AG09309 (cell line): ENCODE results near the gene CADPS.

ENCODE experiments used
- DNase-seq: peaks from one replicate; pipeline ENCODE4 v3.0.0-alpha.2; 2010; ENCODE audit warnings: low read depth
- H3K4me3 ChIP-seq: 2 replicates; pipeline ENCODE4 v1.5.1; 2011; ENCODE audit warnings: mild to moderate bottlenecking, low read depth, low read length, moderate library complexity; ENCODE audit not compliant: control insufficient read depth
- TF ChIP-seq, protein P1 (sequence below): IDR thresholded peaks from 2 replicates; pipeline ENCODE4 v1.5.1; 2011; ENCODE audit warnings: mild to moderate bottlenecking, low read depth, low read length, inconsistent platforms; ENCODE audit not compliant: insufficient read depth, control insufficient read depth; ENCODE audit errors: missing control alignments

CADPS gene

DNA sequence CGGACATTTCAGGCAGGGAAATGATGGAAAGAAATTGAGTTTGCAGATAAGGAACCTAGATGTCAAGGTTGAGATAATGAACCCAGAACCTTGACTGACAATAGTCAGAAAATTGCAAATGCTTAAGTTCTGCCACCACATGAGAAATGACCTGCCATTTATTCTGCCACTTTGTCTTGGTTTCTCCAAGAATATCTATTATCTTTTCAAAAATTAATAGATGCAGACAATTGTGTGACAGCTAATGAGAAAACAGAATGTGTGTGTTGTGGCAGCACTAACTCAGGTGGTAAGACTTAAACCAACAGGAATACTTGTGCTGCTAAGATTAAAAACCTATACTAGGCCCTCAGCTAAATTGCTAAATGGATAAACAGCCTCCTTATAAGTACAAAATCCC is 52.3 kb downstream of the CADPS start:
- H3K4me3 ChIP-seq, result no peak overlapping the region
- no peak for DNase-seq
- TF ChIP-seq, protein P1, sequence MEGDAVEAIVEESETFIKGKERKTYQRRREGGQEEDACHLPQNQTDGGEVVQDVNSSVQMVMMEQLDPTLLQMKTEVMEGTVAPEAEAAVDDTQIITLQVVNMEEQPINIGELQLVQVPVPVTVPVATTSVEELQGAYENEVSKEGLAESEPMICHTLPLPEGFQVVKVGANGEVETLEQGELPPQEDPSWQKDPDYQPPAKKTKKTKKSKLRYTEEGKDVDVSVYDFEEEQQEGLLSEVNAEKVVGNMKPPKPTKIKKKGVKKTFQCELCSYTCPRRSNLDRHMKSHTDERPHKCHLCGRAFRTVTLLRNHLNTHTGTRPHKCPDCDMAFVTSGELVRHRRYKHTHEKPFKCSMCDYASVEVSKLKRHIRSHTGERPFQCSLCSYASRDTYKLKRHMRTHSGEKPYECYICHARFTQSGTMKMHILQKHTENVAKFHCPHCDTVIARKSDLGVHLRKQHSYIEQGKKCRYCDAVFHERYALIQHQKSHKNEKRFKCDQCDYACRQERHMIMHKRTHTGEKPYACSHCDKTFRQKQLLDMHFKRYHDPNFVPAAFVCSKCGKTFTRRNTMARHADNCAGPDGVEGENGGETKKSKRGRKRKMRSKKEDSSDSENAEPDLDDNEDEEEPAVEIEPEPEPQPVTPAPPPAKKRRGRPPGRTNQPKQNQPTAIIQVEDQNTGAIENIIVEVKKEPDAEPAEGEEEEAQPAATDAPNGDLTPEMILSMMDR, result no peak

DNA sequence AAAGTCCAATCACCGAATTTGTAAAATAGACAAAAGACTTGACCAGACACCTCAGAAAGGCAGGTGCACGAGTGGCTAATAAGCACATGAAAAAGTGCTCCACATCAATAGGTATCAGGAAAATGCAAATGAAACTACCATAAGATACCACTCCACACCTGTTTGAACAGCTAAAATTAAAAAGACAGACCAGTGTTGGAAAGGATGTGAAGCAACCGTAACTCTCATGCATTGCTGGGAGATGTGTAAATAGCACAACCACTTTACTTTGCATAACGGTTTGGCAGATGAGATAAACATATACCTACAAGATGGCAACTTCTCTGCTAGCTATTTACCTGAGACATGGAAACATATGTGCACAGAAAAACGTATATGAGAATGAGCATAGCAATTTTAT is 56.9 kb downstream of the CADPS start:
- no peak for DNase-seq

DNA sequence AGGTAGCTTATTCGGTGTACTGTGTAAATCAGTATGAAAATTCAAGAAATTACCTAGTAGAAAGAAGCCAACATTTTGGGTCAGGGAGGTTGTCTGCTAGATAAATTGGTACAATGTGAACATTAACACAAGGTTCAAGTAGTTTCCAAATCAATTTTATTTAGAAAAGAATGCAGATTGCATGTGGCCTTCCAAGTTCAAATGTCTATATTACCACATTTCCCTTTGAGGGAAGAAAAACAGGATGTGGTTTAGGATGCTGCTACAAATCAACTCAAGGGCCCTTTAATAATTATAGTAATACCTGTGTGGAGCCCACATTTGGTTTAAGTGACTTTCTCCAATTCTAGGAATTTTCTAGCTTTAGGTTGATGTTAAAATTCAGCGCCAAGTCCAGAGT is 57.5 kb downstream of the CADPS start:
- no peak overlapping the region for H3K4me3 ChIP-seq
- TF ChIP-seq, protein P1, result no peak
- no peak for DNase-seq

More for the DNA sequence above, 56.9 kb downstream of the CADPS start:
- H3K4me3 ChIP-seq, result no peak overlapping the region
- TF ChIP-seq, protein P1, result no peak

DNA sequence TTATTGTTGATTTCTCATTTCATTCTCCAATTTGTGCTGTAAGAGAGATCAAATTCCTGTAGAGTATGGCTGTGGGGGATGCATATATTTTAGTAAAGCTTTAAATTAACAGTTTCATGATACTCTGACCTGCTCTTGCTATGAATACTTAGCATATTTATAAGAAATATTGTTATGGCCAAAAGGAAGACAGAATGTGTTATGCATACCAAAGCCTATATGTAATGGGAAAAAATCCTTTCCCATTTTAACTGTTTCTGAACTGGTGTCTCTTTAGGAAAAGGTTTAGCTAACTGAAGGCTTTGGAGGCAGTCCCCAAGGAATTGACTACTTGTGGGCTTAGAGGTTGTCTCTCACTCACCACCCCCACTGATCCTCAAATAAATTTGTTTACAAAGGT is 59.2 kb downstream of the CADPS start:
- TF ChIP-seq, protein P1, result no peak
- no peak overlapping the region for H3K4me3 ChIP-seq

DNA sequence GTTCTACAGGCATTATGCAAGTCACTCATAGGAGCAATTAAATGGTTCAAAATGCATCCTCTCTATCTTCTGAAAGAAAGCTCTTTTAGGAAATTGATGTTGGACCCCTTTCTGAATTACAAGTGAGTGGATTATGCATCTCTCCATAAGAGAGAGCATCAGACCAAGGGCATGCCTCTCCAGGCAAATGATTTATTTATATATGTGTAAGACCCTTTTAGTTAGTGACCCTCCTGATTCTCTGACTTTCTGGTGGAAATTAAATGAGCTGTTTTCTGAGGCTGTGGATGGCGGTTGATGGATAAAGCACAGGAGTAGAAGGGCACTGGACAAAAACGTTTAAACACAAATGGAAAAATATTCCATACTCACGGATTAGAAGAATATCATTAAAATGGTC is 62.6 kb downstream of the CADPS start:
- TF ChIP-seq, protein P1, result no peak
- H3K4me3 ChIP-seq, result no peak overlapping the region
- DNase-seq, result no peak

More for the DNA sequence above, 59.2 kb downstream of the CADPS start:
- no peak for DNase-seq

DNA sequence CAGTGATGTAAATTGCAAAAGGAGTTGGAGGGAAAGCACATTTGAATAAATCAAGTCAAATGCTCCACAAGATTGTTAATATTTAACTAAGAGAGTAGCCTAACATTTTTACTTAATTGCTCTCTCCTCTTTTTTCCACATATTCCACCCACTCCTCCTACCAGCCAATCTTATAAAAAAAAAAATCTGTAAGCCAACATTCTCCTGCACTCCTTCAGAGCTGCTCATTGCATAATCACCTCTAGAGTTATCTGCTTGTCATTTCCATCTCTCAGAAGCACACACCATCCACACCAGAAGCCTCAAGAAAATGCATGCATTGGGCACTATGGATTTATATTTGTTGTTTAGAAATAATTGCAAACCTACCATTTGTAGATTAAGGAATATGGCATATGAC is 64.1 kb downstream of the CADPS start:
- TF ChIP-seq, protein P1, result no peak
- no peak overlapping the region for H3K4me3 ChIP-seq
- no peak for DNase-seq

DNA sequence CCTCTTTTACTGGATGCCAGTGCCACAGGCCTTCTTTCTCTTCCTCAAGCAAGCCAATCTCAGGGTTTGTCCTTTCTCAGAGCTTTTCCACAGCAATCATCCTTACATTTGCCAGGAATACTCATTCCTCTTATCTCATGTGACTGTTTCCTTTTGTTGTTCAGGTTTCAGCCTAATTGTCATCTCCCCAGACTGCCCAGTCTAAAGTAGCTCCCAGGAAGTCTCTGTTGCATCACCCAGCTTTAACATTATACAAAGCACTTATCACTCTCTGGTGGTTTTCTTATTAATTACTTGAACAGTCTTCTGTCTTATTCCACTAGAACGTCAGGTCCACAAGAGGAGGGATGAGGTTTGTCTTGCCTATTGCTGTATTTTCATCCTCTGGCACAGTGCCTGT is 65.8 kb downstream of the CADPS start:
- TF ChIP-seq, protein P1, result no peak
- no peak overlapping the region for H3K4me3 ChIP-seq
- no peak for DNase-seq
